ENCODE data around the gene STX10. TPM values are rescaled to one million over a fixed set of nuclear protein-coding genes. Genes with fewer than 3 reads are reported as not detected.
A peak's percentile ranks its signal among the peaks of the same experiment; 100 is the strongest.

STX10 gene
- total and polyA plus RNA-seq, 9 of the 15 experiments (the other 6 are each of a cell fraction or from before 2014, with no cell fraction given), result 0.51 to 66.3 (median 31.0) TPM

DNA sequence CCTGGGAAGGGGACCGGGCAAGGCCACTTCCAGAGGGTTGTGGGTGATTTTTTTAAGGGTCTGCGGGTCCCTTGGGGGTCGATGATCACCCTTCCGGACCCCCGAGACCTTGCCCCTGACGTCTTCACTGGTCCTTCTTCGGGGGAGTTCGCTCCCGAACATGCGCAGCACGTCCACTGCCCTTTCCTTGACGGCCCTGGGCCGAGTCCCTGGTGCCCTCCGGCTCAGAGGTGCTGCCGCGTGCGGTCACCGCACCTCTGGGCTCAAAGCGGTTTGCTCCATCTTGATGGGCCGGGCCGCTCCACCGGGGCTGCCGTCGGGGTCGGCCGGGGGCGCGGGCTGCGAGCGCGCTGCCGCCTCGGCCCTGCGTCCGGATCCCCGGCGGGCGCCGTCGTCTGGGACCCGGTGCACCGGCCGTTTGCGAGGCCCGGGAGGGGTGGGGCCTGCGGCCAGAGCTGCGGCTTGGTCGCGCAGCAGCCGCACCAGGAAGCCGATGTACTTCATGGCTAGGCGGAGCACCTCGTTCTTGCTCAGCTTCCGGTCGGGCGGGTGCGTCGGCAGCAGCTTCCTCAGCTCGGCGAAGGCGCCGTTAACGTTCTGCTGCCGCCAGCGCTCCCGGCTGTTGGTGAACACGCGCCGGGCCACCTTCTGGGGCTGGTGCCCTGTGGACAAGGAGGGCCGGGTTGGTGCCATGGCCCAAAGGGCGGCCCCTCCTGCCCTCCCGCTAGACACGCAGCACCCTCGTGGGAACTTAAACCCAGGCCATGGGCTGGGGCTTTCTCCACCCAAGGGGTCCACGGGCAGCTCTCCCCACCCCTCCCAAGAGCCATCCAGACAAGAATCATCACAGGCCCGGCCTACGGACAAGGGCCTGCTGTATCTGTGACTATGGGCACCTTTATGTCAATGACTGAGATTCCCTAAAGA is 50.8 kb downstream of the STX10 start (continued):
- TF ChIP-seq TSHZ1 (CRISPR knock-in tag; IDR thresholded peaks at IDR 0.05) (no peak), HNRNPK (IDR thresholded peaks at IDR 0.05; ENCODE audit: low read depth, low read length, poor library complexity, severe bottlenecking) (no peak), ARNT (IDR thresholded peaks at IDR 0.05) (no peak), ZNF699 (CRISPR knock-in tag; IDR thresholded peaks at IDR 0.05; ENCODE audit: insufficient replicate concordance) (no peak), ZFP30 (CRISPR knock-in tag; IDR thresholded peaks at IDR 0.05; ENCODE audit: borderline replicate concordance) (0 out of 2 replicates have a peak, but pooled peaks have one; percentile 27), MCM5 (IDR thresholded peaks at IDR 0.05; ENCODE audit: low read depth) (no peak), ZNF444 (CRISPR knock-in tag; IDR thresholded peaks at IDR 0.05) (no peak), POLR3G (IDR thresholded peaks at IDR 0.05; ENCODE audit: extremely low read depth, insufficient read length, insufficient replicate concordance) (no peak), TEAD1 (CRISPR knock-in tag; IDR thresholded peaks at IDR 0.05) (0 out of 4 replicates have a peak, but pooled peaks of 1 of the 2 experiments have one; percentile 20), HMBOX1 (IDR thresholded peaks at IDR 0.05) (no peak), ZNF644 (tag; IDR thresholded peaks at IDR 0.05; ENCODE audit: low read depth) (peak; percentile 52; the same call in 1 of the 2 replicates), NCOA4 (IDR thresholded peaks at IDR 0.05; ENCODE audit: partially characterized antibody) (no peak)
- TF ChIP-seq, protein P1, sequence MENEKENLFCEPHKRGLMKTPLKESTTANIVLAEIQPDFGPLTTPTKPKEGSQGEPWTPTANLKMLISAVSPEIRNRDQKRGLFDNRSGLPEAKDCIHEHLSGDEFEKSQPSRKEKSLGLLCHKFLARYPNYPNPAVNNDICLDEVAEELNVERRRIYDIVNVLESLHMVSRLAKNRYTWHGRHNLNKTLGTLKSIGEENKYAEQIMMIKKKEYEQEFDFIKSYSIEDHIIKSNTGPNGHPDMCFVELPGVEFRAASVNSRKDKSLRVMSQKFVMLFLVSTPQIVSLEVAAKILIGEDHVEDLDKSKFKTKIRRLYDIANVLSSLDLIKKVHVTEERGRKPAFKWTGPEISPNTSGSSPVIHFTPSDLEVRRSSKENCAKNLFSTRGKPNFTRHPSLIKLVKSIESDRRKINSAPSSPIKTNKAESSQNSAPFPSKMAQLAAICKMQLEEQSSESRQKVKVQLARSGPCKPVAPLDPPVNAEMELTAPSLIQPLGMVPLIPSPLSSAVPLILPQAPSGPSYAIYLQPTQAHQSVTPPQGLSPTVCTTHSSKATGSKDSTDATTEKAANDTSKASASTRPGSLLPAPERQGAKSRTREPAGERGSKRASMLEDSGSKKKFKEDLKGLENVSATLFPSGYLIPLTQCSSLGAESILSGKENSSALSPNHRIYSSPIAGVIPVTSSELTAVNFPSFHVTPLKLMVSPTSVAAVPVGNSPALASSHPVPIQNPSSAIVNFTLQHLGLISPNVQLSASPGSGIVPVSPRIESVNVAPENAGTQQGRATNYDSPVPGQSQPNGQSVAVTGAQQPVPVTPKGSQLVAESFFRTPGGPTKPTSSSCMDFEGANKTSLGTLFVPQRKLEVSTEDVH (IDR thresholded peaks at IDR 0.05; ENCODE audit: low read depth, partially characterized antibody), result peak; percentile 13
- TF ChIP-seq, protein P2, sequence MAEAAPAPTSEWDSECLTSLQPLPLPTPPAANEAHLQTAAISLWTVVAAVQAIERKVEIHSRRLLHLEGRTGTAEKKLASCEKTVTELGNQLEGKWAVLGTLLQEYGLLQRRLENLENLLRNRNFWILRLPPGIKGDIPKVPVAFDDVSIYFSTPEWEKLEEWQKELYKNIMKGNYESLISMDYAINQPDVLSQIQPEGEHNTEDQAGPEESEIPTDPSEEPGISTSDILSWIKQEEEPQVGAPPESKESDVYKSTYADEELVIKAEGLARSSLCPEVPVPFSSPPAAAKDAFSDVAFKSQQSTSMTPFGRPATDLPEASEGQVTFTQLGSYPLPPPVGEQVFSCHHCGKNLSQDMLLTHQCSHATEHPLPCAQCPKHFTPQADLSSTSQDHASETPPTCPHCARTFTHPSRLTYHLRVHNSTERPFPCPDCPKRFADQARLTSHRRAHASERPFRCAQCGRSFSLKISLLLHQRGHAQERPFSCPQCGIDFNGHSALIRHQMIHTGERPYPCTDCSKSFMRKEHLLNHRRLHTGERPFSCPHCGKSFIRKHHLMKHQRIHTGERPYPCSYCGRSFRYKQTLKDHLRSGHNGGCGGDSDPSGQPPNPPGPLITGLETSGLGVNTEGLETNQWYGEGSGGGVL (CRISPR knock-in tag; IDR thresholded peaks at IDR 0.05), result no peak
- TF ChIP-seq, protein P3, sequence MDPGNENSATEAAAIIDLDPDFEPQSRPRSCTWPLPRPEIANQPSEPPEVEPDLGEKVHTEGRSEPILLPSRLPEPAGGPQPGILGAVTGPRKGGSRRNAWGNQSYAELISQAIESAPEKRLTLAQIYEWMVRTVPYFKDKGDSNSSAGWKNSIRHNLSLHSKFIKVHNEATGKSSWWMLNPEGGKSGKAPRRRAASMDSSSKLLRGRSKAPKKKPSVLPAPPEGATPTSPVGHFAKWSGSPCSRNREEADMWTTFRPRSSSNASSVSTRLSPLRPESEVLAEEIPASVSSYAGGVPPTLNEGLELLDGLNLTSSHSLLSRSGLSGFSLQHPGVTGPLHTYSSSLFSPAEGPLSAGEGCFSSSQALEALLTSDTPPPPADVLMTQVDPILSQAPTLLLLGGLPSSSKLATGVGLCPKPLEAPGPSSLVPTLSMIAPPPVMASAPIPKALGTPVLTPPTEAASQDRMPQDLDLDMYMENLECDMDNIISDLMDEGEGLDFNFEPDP (CRISPR knock-in tag; IDR thresholded peaks at IDR 0.05), result no peak

Measured in K562 (cell line).